ENCODE data around the gene MICOS13. TPM values are rescaled to one million over a fixed set of nuclear protein-coding genes. Genes with fewer than 3 reads are reported as not detected.
A peak's percentile ranks its signal among the peaks of the same experiment; 100 is the strongest.

Gene MICOS13
- total RNA-seq, 1 donor from 2014 or later = 54.3 TPM

GRCh38 chr19:5665781-5666513 lies 14.4 kb downstream of the MICOS13 start:
- Mint-ChIP-seq H3K4me1 (ENCODE audit: low read depth) (peaks cover 5% of the 10 kb centered on the region), H3K27ac (peak overlapping the region; percentile 43), H3K9me3 (no peaks in the 10 kb centered on the region), H3K36me3 (ENCODE audit: low read depth) (peaks cover 77% of the 10 kb centered on the region), H3K27me3 (ENCODE audit: low read depth) (no peaks in the 10 kb centered on the region), H3K4me3 (ENCODE audit: low read depth) (no peak overlapping the region)
- DNase-seq (ENCODE audit: low spot score) = no peak
- intact Hi-C loops (cut with micrococcal nuclease) = no loop called here

DNA sequence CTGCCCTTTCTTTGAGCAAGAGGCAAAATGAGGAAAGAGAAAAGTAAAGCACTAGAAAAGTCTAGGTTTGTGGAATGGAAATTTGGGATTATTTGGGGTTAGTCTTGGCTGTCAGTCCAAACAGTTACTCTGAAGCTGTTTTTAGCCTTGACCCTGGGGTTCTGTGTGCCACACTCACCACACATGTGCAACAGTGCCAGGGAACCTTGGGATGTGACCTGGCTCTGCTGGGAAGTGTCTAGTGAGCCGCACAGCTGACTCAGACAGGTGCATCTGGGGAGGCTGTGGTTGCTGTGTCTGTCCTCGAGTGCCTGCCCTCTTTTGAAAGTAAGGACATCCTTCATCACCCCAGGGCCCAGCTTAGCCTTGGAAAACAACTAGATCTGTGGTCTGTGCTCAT lies 15.8 kb downstream of the MICOS13 start:
- no peak for DNase-seq (ENCODE audit: low spot score)
- intact Hi-C loops (cut with micrococcal nuclease) = no loop called here
- Mint-ChIP-seq H3K27me3 (ENCODE audit: low read depth) (no peaks in the 10 kb centered on the region), H3K36me3 (ENCODE audit: low read depth) (peaks cover 75% of the 10 kb centered on the region), H3K4me1 (ENCODE audit: low read depth) (peaks cover 5% of the 10 kb centered on the region), H3K27ac (no peak overlapping the region), H3K4me3 (ENCODE audit: low read depth) (no peak overlapping the region), H3K9me3 (no peaks in the 10 kb centered on the region)

DNA sequence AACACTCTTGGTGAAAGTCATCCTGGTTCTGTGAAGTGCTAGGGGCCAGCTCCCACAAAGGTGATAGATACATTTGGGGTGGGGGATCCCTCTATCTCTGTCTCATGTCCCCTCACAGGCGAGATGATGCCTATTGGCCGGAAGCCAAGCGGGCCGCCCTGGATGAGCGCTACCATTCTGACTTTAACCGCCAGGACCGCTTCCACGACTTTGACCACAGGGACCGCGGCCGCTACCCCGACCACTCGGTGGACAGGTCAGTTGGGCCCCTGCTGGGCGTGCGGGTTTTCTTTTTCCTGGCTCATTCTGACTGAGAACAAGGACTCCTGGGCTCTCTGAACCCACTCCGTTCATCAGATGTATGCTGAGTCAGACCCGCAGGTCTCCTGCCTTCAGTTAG lies 16.4 kb downstream of the MICOS13 start:
- Mint-ChIP-seq H3K4me1 (ENCODE audit: low read depth) (peaks cover 5% of the 10 kb centered on the region), H3K27ac (no peak overlapping the region), H3K36me3 (ENCODE audit: low read depth) (peaks cover 69% of the 10 kb centered on the region), H3K27me3 (ENCODE audit: low read depth) (no peaks in the 10 kb centered on the region), H3K9me3 (no peaks in the 10 kb centered on the region), H3K4me3 (ENCODE audit: low read depth) (no peak overlapping the region)
- DNase-seq (ENCODE audit: low spot score) = no peak
- intact Hi-C loops (cut with micrococcal nuclease) = no loop called here

DNA sequence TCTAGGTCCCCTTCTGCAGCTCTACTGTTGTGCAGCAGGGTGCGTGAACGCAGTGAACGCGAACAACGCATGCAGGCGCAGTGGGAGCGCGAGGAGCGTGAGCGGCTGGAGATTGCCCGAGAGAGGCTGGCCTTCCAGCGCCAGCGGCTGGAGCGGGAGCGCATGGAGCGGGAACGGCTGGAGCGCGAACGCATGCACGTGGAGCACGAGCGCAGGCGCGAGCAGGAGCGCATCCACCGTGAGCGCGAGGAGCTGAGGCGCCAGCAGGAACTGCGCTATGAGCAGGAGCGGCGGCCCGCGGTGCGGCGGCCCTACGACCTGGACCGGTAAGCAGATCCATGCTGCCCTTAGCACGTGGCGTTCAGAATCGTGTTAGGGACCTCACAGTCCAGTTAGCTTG lies 18.8 kb downstream of the MICOS13 start:
- H3K27me3 Mint-ChIP-seq (ENCODE audit: low read depth) = no peaks in the 10 kb centered on the region
- H3K27ac Mint-ChIP-seq = no peak overlapping the region
- peaks cover 5% of the 10 kb centered on the region for H3K4me1 Mint-ChIP-seq (ENCODE audit: low read depth)
- no peak for DNase-seq (ENCODE audit: low spot score)
- H3K9me3 Mint-ChIP-seq = no peaks in the 10 kb centered on the region
- no peak overlapping the region for H3K4me3 Mint-ChIP-seq (ENCODE audit: low read depth)
- intact Hi-C loops (cut with micrococcal nuclease) = no loop called here
- H3K36me3 Mint-ChIP-seq (ENCODE audit: low read depth) = peaks cover 61% of the 10 kb centered on the region

DNA sequence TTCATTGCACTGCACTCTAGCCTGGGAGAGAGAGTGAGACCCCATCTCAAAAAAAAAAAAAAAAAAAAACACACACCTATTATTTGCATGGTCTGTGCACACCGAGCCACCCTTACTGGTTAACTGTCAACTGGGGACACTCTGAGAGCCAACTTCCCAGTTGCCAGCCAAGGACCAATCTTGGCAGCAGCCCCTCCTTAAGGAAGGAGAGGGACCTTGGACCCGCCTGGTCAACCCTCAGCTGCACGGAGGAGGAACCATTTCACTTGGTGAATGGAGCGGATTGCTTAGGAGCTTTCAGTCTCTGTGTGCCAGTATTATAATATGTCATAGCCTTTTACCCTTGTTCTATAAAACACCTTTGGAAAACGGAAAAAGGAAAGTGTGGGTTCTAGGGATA lies 24.9 kb downstream of the MICOS13 start:
- Mint-ChIP-seq H3K4me1 (ENCODE audit: low read depth) (no peaks in the 10 kb centered on the region), H3K9me3 (no peaks in the 10 kb centered on the region), H3K27me3 (ENCODE audit: low read depth) (no peaks in the 10 kb centered on the region), H3K4me3 (ENCODE audit: low read depth) (no peak overlapping the region), H3K36me3 (ENCODE audit: low read depth) (peaks cover 65% of the 10 kb centered on the region), H3K27ac (no peak overlapping the region)
- no peak for DNase-seq (ENCODE audit: low spot score)
- intact Hi-C loops (cut with micrococcal nuclease) = no loop called here

DNA sequence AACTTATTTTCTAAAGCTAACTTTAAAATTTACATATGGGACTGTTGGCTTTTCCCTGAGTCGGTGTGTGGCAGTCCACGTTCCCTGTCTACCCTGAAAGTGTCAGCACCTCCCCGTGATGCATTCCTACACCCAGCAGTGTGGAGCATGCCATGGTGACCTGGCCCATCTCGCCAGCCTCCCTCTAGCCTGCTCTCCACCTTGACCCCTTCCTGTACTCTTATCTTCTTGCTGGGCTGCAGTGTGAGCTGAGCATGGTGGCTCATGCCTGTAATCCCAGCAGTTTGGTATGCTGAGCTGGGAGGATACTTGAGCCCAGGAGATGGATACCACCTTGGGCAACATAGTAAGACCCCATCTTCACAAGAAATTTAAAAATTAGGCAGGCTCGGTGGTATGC lies 25.4 kb downstream of the MICOS13 start:
- DNase-seq (ENCODE audit: low spot score) = no peak
- intact Hi-C loops (cut with micrococcal nuclease) = no loop called here
- Mint-ChIP-seq H3K36me3 (ENCODE audit: low read depth) (peaks cover 68% of the 10 kb centered on the region), H3K9me3 (no peaks in the 10 kb centered on the region), H3K4me3 (ENCODE audit: low read depth) (no peak overlapping the region), H3K27ac (no peak overlapping the region), H3K4me1 (ENCODE audit: low read depth) (no peaks in the 10 kb centered on the region), H3K27me3 (ENCODE audit: low read depth) (no peaks in the 10 kb centered on the region)

GRCh38 chr19:5652261-5652660 lies 28.1 kb downstream of the MICOS13 start:
- Mint-ChIP-seq H3K4me1 (ENCODE audit: low read depth) (no peaks in the 10 kb centered on the region), H3K36me3 (ENCODE audit: low read depth) (peaks cover 77% of the 10 kb centered on the region), H3K4me3 (ENCODE audit: low read depth) (no peak overlapping the region), H3K27ac (no peak overlapping the region), H3K27me3 (ENCODE audit: low read depth) (no peaks in the 10 kb centered on the region), H3K9me3 (no peaks in the 10 kb centered on the region)
- intact Hi-C loops (cut with micrococcal nuclease) = no loop called here
- DNase-seq (ENCODE audit: low spot score) = no peak

DNA sequence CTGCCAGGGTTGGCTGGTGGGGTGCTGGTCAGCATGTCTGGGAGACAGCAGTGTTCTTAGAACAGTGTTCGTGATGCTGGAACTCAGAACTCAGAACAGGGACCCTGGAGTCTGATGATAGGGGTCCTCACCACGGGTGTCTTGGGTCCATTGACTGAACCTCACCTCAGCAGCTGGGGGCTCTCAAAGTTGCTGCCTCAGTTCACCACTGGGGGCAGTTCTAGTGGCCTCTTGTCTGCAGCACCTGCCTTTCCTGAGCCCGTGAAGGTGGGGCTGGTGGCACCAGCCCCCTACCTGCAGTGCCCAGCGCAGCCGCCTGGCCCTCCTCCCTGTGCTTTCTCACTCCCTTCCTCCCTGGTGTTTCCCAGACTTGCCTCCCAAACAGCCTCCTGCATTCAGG lies 29.0 kb downstream of the MICOS13 start:
- Mint-ChIP-seq H3K4me3 (ENCODE audit: low read depth) (no peak overlapping the region), H3K27me3 (ENCODE audit: low read depth) (no peaks in the 10 kb centered on the region), H3K9me3 (no peaks in the 10 kb centered on the region), H3K4me1 (ENCODE audit: low read depth) (no peaks in the 10 kb centered on the region), H3K27ac (no peak overlapping the region), H3K36me3 (ENCODE audit: low read depth) (peaks cover 82% of the 10 kb centered on the region)
- intact Hi-C loops (cut with micrococcal nuclease) = no loop called here
- DNase-seq (ENCODE audit: low spot score) = no peak

DNA sequence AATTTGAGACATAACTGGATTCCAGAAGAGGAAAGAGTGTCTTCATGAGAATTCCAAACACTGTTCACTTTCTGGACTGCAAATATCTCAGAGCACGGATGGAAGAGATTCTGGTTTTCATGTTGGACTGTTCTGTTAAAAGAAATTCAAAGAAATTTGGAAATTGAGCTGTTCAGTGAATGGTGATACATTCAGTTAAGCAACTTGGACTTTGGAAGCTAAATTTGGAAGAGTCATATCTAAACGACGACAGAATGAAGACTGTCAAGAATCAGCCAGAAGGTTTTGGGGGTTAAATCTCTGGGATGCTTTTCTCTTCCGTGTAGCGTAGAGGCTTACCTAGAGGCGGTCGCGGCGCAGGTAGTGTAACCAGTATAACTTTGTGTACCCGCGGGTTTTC lies 31.9 kb downstream of the MICOS13 start:
- Mint-ChIP-seq H3K36me3 (ENCODE audit: low read depth) (peaks cover 85% of the 10 kb centered on the region), H3K9me3 (no peaks in the 10 kb centered on the region), H3K27me3 (ENCODE audit: low read depth) (no peaks in the 10 kb centered on the region), H3K4me1 (ENCODE audit: low read depth) (peaks cover 10% of the 10 kb centered on the region), H3K27ac (no peak overlapping the region), H3K4me3 (ENCODE audit: low read depth) (no peak overlapping the region)
- DNase-seq (ENCODE audit: low spot score) = no peak
- intact Hi-C loops (cut with micrococcal nuclease) = no loop called here

- no peak overlapping the region for H3K27ac Mint-ChIP-seq
- H3K4me3 Mint-ChIP-seq (ENCODE audit: low read depth) = no peak overlapping the region
- intact Hi-C loops (cut with micrococcal nuclease) = no loop called here
- no peaks in the 10 kb centered on the region for H3K27me3 Mint-ChIP-seq (ENCODE audit: low read depth)
- no peak for DNase-seq (ENCODE audit: low spot score)
- H3K9me3 Mint-ChIP-seq = no peaks in the 10 kb centered on the region
- peaks cover 85% of the 10 kb centered on the region for H3K36me3 Mint-ChIP-seq (ENCODE audit: low read depth)
- peaks cover 12% of the 10 kb centered on the region for H3K4me1 Mint-ChIP-seq (ENCODE audit: low read depth)
These were observed 33.6 kb downstream of the MICOS13 start for GRCh38 chr19:5646703-5647102.

DNA sequence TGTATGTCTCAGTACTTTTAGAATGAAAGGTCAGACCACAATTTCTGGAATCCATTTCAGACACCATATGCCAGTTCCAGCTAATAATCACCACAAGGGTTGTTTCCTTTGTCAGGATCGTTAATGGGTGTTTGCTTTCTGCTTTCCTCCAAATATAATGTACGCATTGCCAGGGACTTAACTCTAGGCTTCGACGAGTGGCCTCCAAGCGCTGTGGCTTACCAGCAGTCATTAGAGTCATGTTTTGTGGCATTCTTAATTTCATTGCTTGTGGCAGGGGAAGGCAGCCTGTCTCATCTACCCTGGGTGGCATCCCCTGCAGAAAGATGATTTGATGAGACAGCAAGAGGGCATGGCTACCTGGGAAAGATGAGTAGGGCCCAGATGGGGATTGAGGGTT lies 34.9 kb downstream of the MICOS13 start:
- DNase-seq (ENCODE audit: low spot score) = no peak
- Mint-ChIP-seq H3K36me3 (ENCODE audit: low read depth) (peaks cover 82% of the 10 kb centered on the region), H3K4me1 (ENCODE audit: low read depth) (peaks cover 15% of the 10 kb centered on the region), H3K4me3 (ENCODE audit: low read depth) (no peak overlapping the region), H3K9me3 (no peaks in the 10 kb centered on the region), H3K27me3 (ENCODE audit: low read depth) (no peaks in the 10 kb centered on the region), H3K27ac (no peak overlapping the region)
- intact Hi-C loops (cut with micrococcal nuclease) = no loop called here

DNA sequence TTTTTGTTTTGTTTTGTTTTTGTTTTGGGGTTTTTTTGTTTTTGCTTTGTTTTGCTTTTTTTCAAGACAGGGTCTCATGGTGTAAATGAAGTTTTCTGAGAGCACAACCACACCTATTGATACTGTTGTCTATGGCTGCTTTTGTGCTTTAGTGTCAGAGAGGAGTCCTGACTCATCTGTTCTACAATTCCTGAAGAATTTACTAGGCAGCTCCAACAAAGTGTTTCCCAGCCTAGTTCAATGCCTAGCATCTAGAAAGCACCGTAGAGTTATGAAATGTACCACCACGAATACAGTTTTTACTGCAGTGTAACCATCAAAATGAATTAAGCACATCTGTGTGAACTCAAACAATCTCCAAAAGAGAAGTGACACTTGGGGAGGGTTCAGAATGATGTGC lies 36.3 kb downstream of the MICOS13 start:
- H3K27ac Mint-ChIP-seq = no peak overlapping the region

GRCh38 chr19:5643060-5643459 lies 37.3 kb downstream of the MICOS13 start:
- H3K4me1 Mint-ChIP-seq (ENCODE audit: low read depth) = peaks cover 15% of the 10 kb centered on the region
- peaks cover 71% of the 10 kb centered on the region for H3K36me3 Mint-ChIP-seq (ENCODE audit: low read depth)

More for the DNA sequence above, 36.3 kb downstream of the MICOS13 start:
- Mint-ChIP-seq H3K4me1 (ENCODE audit: low read depth) (peaks cover 15% of the 10 kb centered on the region), H3K9me3 (no peaks in the 10 kb centered on the region), H3K36me3 (ENCODE audit: low read depth) (peaks cover 73% of the 10 kb centered on the region), H3K4me3 (ENCODE audit: low read depth) (no peak overlapping the region), H3K27me3 (ENCODE audit: low read depth) (no peaks in the 10 kb centered on the region)
- DNase-seq (ENCODE audit: low spot score) = no peak
- intact Hi-C loops (cut with micrococcal nuclease) = no loop called here

GRCh38 chr19:5642204-5642603 lies 38.1 kb downstream of the MICOS13 start:
- H3K27me3 Mint-ChIP-seq (ENCODE audit: low read depth) = no peaks in the 10 kb centered on the region
- H3K36me3 Mint-ChIP-seq (ENCODE audit: low read depth) = peaks cover 70% of the 10 kb centered on the region
- peaks cover 15% of the 10 kb centered on the region for H3K4me1 Mint-ChIP-seq (ENCODE audit: low read depth)
- intact Hi-C loops (cut with micrococcal nuclease) = no loop called here
- H3K9me3 Mint-ChIP-seq = no peaks in the 10 kb centered on the region
- H3K4me3 Mint-ChIP-seq (ENCODE audit: low read depth) = no peak overlapping the region
- no peak overlapping the region for H3K27ac Mint-ChIP-seq
- no peak for DNase-seq (ENCODE audit: low spot score)

More at GRCh38 chr19:5643060-5643459, 37.3 kb downstream of the MICOS13 start:
- no peak for DNase-seq (ENCODE audit: low spot score)
- Mint-ChIP-seq H3K27me3 (ENCODE audit: low read depth) (no peaks in the 10 kb centered on the region), H3K4me3 (ENCODE audit: low read depth) (no peak overlapping the region), H3K9me3 (no peaks in the 10 kb centered on the region), H3K27ac (no peak overlapping the region)
- intact Hi-C loops (cut with micrococcal nuclease) = no loop called here

Data from activated T-helper 2 cell treated with anti-CD3 and anti-CD28 coated beads, Interferon-gamma antibody, Interleukin-2, Interleukin-4, amounts not matched to agents 10 μg/mL and 5 μg/mL and 100 μg/mL, durations not matched to agents 14 hours and 24 hours and 36 hours (primary cell).